Stimulated activated CD8-positive, alpha-beta memory T cell treated with anti-CD3 and anti-CD28 coated beads, Interleukin-2, amount 100 ng/mL, for 1 hour (primary cell): ENCODE measurements around the gene LRCOL1.

ENCODE experiments used
- DNase-seq, 2 donors: peaks; one replicate each; pipeline ENCODE4 v3.0.0-alpha.2; 2020; ENCODE audit warnings: low read depth in 2 of 2

LRCOL1 gene

DNA sequence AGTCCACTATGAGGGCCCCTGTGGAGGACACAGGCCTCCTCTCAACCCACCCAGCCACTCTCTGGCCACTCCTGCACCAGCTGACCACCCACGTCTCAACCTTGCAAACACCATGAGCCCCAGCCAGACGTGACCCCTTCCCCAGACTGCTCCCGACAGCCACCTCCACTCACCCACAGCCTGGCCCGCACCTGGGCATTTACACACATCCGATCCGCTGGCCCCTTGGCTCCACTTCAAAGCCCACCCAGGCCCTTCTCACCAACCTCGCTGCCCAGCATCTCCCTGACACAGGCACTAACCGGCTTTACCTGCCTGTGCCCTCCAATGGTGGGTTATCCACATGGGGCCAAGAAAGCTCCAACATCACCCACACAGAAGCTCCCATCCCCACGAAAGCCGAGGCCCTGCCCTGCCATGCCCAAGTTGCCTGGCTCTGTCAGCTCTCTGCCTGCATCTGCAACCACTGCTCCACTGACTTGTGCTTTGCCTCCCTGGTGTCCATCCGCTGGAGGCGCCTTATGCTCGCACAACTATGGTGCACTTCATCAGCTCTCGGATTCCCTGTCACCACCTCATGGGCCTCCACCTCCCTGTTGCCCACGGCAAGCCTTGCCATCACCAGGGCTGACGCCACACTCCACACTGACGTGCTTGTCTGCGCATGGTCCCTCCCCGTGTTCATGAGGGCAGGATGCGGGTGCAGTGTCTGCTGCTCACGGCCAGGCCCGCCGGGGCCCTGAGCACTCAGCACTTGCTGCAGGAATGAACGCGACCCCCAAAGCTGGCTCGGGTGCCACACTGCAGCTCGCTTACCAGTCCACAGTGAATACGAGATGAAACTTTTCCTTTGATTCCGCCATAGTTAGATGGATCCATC, 24.9 kb upstream of the LRCOL1 start:
- DNase-seq: no peak

DNA sequence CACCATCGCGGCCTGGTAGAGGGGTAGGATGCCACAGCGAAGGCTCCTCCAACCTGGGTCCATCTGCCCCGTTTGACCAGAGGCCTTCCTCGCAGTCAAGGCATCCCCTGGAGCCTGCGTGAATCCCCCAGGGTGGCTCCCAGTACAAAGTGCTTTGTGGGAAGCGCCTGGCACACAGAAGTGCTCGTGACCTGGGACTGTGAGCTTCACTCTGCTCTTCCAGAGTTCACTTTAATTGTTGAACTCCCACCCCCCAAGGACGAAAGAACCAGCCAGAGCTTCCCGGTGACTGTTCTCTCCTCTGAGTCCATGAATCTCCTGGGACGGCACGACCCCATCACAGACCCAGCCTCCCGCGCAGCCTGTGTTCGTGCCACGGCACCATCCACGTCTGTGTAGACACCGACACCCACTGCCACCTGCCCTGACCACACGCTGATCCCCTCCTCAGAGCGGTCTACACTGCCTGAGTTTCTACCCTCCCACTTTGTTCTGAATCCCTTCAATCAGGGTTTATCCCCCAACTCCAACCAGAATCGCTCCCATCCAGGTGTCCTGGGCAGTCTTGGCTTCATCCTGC, 24.1 kb upstream of the LRCOL1 start:
- no peak for DNase-seq

- DNase-seq: no peak
Observed at GRCh38 chr12:132633901-132634300, 23.5 kb upstream of the LRCOL1 start.

GRCh38 chr12:132633398-132633797, 23.0 kb upstream of the LRCOL1 start:
- no peak for DNase-seq

- DNase-seq: no peak
Observed at GRCh38 chr12:132632521-132633228, 22.3 kb upstream of the LRCOL1 start.

DNA sequence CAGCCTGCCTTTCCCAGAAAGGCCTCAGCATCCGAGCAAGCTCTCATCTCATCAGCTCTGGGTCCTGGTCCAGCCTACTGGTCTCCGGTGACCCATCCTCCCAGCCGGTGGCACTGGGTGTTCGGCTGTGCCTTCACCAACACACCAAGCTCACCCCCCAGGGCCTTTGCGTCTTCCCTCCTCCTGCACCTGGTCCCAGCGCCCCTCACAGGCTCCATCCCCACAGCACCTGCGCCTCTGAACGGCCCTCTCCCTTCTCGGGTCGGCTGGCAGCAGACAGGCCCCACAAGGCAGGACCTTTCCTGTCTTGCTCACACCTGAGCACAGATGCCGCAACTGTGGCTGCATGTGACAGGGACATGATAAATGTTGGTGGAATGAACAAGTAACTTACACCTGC, 21.3 kb upstream of the LRCOL1 start:
- no peak for DNase-seq

GRCh38 chr12:132630672-132631071, 20.3 kb upstream of the LRCOL1 start:
- DNase-seq: no peak

- no peak for DNase-seq
Observed at GRCh38 chr12:132629330-132629729, 18.9 kb upstream of the LRCOL1 start.

GRCh38 chr12:132625731-132626430, 15.5 kb upstream of the LRCOL1 start:
- no peak for DNase-seq

GRCh38 chr12:132624910-132625630, 14.7 kb upstream of the LRCOL1 start:
- no peak for DNase-seq

- DNase-seq: no peak
Observed at GRCh38 chr12:132624186-132624855, 13.9 kb upstream of the LRCOL1 start.

DNA sequence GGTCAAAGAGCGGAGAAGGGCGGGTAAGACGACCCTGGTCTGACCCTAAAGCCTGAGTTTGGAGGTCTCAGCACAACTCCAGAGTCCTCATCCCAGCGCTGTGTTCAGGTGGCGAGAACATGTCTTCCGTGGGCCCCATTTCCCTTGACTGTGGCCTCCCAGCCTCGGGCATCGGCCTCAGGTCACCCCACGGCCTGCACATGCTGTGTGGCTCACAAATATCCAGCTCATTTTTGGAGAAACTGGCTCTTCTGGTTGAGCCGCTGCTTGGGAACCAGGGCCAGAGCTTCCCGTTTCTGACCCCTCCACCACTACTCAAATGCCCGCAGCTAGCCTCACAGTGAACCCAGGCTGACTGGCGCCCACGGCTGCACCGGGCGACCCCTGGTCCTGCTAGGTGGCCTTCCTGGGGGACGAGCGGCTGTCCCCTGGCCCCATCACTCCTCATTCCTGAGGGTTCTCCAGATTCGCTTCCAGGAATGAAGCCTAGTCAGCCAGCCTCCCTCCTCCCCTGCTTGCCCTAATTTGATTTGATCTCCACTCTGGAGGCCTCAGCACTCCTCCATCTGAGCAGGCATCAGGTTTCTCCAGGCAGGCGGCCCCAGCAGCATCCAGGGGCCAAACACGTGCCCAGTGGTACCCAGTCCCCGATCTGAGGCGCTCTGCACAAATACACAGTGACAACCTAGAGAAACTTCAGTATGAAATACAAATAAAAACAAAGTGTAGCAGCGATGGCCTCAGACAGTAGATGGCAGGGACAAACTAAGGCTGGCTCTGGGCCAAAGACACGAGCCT, 12.9 kb upstream of the LRCOL1 start:
- DNase-seq: no peak

- DNase-seq: no peak
Observed at GRCh38 chr12:132622437-132623071, 12.2 kb upstream of the LRCOL1 start.

DNA sequence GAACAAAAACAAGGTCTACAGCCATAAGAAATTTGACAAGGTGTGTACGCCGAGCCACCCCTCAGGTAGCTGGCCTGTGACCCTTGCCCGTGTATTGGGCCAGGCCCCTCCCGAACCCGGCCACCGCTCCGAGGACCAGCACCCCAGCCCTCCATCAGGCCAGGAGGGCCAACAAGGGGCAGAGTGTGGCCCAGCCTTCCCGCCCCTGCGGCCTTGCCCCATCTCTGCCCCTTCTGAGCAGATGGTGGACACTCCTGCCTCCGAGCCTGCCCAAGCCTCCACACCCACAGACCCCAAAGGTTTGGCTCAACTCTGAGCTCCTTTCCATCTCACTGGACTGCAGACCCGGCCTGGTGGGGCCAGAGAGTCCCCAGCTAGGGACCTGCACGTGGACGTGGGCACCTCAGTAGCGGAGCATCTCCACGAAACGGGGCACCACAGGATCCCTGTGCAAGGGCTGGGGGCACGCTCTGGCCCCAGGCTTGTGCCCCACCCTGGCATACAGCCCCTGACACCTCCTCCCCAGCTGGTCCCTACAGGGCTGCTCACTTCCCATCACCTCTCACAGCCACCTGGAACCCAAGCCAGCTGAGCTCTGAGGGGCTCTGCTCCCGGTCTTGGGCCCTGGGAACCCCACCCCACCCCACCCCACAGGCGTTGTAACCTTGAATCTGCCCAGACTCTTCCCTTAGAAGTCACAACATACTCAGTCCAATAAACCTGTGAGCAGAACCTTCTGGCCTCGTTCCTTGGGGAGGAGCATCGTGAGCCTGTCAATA, 11.5 kb upstream of the LRCOL1 start:
- no peak for DNase-seq

DNA sequence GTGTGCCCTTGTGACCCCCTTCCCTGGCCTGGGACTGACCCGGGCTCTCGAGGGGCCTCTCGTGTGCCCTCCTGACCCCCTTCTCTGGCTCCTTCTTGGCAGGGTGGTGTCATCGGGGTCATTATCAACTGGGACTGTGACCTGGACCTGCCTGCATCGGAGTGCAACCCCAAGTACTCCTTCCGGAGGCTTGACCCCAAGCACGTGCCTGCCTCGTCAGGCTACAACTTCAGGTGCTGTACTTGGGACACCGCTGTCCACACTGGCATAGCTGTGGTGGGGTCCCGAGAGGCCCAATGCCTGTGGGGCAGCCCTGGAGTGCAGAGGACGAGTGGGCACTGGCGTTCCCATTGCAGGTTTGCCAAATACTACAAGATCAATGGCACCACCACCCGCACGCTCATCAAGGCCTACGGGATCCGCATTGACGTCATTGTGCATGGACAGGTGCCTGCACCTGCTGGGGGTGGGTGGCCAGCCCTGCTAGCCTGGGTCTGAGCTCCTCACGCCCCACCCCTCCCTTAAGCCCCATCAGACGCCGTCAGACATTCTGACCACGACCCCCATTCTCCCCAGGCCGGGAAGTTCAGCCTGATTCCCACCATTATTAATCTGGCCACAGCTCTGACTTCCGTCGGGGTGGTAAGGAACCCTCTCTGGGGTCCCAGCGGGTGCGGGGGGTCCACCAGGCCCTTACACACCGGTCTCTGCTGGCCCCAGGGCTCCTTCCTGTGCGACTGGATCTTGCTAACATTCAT, 10.7 kb upstream of the LRCOL1 start:
- DNase-seq: no peak

DNA sequence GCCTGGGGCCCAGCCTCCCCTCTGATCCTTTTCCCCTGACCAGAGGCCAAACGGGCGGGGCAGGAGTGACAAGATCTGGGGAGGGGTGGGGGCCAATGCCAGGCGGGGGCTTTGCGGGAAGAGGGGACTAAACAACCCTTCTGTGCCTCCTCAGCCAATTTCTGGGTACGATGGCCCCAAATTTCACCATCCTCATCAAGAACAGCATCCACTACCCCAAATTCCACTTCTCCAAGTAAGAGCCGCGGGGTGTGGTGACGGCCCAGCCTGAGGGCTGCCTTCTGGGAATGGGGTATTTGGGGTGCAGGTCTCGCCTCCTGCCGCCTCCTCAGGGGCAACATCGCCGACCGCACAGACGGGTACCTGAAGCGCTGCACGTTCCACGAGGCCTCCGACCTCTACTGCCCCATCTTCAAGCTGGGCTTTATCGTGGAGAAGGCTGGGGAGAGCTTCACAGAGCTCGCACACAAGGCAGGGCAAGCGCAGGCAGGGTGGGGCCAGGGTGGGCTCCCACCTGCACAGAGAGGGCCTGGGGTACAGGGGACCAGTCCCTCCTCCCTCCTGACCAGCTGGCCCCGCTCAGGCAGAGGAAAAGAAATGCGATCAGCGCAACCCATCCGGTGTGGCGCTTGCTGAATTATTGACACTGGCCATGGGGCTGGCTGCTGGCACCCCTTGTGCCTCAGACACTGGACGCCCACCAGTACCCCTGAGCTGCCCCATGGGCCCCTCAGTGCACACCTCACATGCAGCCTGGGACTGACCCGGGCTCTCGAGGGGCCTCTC, 9.9 kb upstream of the LRCOL1 start:
- DNase-seq: no peak

GRCh38 chr12:132619386-132620112, 9.2 kb upstream of the LRCOL1 start:
- no peak for DNase-seq
